ENCODE data around the gene DNM1.
"Not testable (repeated sequence)": the region's sequence is repeated elsewhere in the genome, so short reads cannot be mapped to it uniquely, and the experiment has no call there.

Gene DNM1

DNA sequence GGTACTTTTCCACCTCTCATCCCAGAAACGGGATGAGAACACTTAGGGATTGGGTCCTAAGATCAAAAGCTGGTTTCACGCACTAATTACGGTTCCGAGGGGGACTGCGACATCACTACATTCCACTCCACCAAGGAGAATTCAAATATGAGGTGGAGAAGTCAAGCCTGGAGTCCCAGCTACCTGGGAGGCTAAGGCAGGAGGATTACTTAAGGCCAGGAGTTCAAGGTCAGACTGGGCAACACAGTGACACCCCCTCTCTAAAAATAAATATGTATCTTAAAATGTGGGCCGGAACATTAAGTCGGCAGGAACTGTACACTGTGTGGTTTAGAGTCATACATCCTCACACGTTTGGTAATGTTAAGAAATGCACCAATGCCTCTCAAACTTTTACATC lies 71.1 kb downstream of the DNM1 start:
- in situ Hi-C loops (cut with MboI; ENCODE audit: low sequenced_read_pairs) = no loop called here

DNA sequence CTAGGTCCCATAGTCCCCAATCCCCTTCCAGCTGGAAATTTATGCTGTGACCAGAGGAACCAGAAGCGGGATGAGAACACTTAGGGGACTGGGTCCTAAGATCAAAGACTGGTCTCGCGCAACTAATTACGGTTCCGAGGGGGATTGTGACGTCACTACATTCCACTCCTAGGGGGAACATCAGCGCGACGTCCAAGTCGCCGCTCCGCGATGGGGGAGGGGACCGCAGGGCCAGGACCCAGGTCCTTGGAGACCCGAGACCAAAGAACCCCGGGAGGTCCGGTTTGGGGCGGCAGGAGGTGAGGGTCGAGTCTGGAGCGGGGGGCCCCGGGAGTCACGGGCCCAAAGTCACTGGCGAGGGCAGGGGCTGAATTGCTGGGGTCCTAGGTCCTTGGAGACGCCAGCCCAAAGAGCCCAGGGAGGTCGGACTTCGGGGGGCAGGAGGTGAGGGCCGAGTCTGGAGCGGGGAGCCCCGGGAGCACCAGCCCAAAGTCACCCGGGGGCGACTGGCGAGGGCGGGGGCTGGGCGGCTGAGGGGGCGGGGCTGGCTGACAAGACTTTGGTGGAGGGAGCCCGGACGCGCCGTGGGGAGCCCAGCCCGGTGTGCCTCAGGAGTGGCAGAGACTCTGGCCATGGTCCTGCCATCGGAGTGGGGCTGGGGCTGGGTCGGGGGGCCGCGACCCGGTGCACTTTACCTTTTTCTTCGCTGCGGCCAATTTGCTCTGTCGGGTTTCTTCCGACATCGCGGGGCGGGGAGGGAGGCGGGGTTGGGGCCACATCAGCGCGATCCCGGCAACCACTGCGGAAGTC lies 72.2 kb downstream of the DNM1 start, which contains the start of gene GOLGA2:
Gene GOLGA2 (minus strand): TSS at position 810 of the 810 bp plus-strand sequence. CDS start 31 bp downstream, at position 779.
- in situ Hi-C loops (cut with MboI; ENCODE audit: low sequenced_read_pairs) = no loop called here

DNA sequence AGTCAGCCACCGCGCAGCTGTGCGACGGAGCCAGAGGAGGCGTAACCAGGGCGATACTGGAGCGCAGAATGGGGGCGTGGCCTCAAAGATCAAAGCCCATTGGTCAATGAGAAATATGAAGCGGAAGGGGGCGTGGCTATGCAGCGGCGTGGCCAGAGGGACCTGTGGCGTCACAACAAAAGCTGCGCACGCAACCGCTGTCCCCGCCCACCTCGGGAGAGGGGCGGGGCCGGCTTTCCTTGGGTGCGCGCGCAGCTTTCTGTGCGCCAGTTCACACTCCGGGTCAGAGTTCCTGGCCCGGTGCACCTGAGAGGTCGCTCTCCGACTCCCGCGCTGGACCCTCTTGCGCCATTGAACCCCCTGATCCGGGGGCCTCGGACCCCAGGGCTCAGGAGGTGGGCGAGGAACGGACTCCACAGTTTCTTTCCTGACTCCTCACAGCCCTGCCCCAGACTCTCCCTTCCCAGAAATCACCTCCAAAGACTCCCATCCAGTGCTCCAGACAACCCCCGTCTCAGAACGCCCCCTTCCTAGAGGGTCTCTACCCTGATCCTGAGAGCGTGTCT lies 72.9 kb downstream of the DNM1 start, which contains the start of gene SWI5:
Gene SWI5 (plus strand): TSS at position 269 of the 566 bp plus-strand sequence.
- in situ Hi-C loops (cut with MboI; ENCODE audit: low sequenced_read_pairs) = no loop called here

DNA sequence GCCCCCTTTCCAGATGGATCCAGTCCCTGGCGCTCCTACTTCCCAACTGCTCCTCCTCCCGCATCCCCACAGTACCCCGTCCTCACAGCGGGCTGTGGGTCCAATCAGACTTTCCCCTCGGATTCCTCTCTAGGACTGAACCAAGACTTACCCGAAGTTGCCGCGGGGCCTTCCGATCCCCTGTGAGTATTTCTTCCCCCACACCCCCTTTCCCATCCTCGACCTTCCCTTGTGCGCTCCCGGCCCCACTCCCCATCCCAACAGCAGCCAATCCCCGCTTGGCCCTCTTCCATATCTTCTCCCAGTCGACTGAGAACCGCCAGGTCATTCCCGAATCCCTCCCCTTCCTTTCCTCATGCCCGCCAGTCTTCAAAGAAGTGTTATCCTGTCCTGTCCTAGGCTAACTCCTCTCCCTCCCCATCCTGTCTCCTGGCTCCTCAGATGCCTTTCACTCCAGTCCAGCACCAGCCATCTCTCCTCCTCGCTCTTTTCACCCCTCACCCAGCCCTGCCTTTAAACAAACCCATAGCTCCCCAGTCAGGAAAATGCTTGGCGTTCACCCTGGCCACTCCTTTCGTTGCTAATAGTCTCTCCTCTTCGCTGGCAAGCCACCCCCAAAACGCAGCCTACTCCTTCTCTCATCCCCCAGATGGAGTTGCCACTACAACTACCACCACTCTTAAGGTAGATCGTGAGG lies 73.5 kb downstream of the DNM1 start:
- in situ Hi-C loops (cut with MboI; ENCODE audit: low sequenced_read_pairs) = no loop called here

DNA sequence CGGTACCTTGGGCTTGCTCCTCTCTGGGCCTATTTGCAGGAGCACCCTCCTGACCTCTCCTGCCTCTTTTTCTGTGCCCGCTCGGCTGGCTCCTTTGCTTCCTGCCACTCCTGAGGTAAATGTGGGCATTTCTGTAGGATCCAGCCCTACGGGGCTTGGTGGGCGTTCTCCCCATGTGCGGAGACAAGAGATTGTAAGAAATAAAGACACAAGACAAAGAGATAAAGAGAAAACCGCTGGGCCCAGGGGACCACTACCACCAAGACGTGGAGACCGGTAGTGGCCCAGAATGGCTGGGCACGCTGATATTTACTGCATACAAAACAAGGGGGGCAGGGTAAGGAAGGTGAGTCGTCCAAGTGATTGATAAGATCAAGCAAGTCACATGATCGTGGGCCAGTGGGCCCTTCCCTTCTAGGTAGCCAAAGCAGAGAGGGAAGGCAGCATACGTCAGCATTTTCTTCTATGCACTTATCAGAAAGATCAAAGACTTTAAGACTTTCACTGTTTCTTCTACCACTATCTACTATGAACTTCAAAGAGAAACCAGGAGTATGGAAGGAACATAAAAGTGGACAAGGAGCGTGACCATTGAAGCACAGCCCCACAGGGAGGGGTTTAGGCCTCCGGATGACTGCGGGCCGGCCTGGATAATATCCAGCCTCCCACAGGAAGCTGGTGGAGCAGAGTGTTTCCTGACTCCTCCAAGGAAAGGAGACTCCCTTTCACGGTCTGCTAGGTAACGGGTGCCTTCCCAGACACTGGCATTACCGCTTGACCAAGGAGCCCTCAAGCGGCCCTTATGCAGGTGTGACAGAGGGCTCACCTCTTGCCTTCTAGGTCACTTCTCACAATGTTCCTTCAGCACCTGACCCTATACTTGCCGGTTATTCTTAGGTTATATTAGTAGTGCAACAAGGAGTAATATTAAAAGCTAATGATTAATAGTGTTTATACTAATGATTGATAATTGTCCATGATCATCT lies 76.2 kb downstream of the DNM1 start:
- in situ Hi-C loops (cut with MboI; ENCODE audit: low sequenced_read_pairs) = not testable (repeated sequence)

DNA sequence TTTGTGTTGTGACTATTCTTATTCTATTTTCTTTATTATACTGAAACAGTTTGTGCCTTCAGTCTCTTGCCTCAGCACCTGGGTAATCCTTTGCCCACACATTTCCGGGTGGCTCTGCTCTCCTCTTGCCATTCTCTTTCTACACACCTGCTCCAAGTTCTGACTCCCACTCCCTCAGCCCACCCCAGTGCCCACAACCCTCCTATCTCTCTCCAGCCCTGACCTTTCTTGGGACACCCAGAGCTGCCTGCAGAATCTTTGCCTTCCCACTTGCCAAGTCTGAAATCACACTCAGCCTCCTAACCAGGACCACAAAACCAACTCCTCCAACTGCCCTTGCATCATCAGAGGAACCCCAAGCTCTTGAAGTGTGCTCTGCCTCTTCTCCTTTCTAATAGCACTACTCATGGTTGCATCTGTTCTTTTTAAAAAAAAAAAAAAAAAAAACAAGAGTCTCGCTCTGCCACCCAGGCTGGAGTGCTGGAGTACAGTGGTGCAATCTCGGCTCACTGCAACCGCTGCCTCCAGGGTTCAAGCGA lies 77.0 kb downstream of the DNM1 start:
- in situ Hi-C loops (cut with MboI; ENCODE audit: low sequenced_read_pairs) = no loop called here

DNA sequence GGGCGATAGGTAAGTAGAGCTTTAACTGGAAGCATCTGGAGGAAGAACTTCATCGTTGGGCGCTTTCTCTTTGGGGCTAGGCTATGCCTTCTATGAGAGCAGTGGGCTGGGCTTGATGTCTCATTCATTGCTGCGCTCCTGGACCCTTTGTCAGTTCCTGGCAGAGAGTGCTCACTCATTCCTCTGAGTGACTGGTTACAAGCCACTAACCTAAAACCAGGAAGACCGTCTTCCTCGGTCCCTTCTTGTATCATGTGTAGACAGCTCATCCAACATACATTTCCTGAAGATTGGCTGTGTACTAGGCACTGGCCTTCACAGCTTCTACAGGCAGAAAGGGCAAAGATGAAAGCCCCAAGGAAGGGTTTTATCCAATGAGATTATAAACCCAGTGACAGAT lies 79.3 kb downstream of the DNM1 start:
- in situ Hi-C loops (cut with MboI; ENCODE audit: low sequenced_read_pairs) = no loop called here

DNA sequence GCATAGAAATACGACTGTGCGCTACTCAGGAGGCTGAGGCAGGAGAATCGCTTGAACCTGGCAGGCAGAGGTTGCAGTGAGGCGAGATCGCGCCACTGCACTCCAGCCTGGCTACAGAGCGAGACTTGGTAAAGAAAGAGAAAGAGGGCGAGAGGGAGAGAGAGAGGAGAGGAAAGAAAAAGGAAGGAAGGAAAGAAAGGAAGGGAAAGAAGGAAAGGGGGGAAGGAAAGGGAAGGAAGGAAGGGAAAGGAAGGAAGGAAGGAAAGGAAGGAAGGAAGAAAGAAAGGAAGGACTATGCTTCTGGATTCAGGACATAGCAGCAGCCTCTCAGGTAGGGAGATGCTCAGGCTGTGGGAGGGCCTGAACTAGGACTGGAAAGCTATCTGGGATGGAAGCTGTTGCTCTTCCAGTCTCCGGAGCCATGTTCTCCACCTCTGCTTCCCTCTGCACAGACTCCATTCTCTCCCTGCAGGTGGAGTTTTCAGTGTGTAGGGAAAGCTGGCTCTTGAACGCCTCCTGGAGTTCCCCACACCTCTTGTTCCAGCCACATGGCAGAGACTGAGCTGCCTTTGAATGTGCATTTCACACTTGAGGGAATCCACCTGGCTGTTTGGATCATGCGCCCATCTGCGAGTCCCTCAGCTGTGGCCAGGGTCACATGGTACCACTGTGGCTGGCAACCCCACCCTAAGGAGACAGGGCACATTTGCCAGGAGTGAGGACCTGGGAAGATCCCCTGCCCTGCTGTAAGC lies 82.0 kb downstream of the DNM1 start:
- in situ Hi-C loops (cut with MboI; ENCODE audit: low sequenced_read_pairs) = no loop called here

DNA sequence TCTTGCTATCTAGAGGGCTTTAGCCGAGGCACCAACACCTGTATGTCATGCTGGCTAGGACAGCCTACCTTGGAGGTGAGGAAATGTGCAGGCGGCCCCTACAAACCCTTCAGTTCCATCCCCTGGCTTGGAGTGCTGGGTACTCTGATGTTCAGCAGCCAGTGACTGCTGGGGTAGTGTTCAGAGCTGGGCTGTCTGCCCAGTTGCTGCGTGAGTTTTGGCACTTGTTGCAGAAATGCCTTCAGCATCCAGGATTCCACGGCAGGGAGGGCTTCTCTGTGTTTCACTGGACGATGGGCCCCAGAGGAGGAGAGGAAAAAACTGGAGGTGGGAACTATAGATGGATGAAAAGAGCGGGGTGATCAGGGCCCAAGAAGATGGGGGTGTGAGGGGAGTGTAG lies 83.3 kb downstream of the DNM1 start:
- in situ Hi-C loops (cut with MboI; ENCODE audit: low sequenced_read_pairs) = no loop called here

DNA sequence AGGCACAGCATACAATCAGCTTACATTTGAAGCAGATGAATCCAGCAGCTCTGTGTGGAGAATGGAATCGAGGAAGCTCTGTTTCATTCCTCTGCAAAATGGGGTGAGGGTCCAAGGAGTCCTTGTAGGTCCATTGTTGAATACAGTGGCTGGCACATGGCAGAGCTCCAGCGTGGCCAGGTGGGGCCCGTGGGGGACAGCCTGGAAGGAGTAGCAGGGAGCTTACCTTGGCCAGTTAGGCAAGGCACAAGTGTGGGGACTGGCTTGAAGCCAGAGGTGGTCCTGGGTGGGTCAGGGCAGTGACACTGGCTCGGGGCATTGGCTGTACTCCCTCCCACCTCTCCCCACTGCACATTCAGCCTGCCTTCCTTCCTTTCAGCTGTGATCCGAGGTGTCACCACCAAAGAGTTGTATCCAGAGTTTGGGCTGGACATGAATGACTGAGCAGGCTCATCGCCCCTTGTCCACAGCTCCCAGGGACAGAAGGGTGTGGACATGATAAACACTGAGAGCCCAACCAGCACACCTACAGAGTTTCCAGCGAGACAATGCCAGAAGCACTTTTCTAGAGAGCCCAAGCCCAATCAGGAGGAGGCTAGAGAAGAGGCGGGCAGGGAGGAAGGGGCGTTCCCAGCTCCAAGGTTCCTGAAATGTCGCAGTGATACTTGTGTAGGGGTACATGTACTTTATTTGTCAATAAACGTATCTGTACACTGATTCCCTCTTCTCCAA lies 85.3 kb downstream of the DNM1 start:
- in situ Hi-C loops (cut with MboI; ENCODE audit: low sequenced_read_pairs) = no loop called here

DNA sequence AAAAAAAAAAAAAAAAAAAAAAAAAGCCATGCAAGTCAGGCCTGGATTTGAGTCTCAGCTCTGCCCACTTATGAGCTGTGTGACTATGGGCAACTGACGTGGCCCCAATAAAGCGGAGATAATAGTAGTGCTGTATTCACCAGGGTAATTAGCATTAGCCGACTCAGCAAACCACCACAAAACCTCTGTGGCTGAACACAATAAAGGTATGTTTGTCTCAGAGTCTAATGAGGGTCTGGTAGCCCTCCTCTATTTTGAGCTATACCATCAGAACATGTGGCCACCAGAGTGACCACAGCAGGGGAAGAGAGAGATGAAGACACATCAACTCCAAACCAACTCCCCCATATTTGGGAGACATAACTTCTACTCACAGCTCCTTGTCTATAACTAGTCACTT lies 88.8 kb downstream of the DNM1 start:
- in situ Hi-C loops (cut with MboI; ENCODE audit: low sequenced_read_pairs) = loop anchor here (10.0 kb wide), 1 partner anchor 123 kb away; no protein-coding TSS in a partner anchor

DNA sequence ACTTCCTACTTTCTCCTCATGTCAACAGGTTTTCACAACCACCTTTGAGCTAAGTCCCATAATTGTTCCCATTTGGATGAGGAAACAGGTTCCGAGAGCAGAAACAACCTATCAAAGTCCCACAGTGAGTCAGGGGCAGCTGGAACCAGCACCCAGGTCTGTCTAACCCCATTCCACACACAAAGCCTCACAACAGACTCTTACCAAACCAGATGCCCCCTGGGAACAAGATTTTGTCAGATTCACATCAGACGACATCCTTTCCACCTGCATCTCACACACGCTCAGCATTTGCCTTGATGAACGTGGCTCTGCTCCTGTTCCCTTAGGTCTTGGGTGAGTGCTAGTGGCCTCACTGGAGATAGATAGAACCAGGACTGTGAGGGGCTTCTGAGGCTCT lies 89.9 kb downstream of the DNM1 start:
- in situ Hi-C loops (cut with MboI; ENCODE audit: low sequenced_read_pairs) = loop anchor here (10.0 kb wide), 1 partner anchor 122 kb away; no protein-coding TSS in a partner anchor

DNA sequence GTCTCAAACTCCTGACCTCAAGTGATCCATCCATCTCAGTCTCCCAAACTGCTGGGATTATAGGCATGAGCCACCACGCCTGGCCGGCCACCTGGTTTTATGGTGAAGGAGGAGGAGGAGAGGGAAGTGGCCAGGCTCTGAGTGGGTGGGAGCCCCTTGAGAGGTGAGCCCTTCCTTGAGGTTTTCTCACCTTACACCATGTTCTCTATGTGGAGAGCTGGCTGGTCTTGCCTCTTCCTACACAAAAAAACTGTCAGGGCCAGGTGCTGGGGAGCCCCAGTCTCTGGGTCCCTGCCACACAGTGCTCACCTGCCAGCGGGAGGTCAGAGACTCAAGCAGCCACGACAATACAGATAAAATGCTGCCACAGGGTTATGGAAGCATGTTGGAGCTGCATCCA lies 91.0 kb downstream of the DNM1 start:
- in situ Hi-C loops (cut with MboI; ENCODE audit: low sequenced_read_pairs) = loop anchor here (10.0 kb wide), 1 partner anchor 121 kb away; no protein-coding TSS in a partner anchor

DNA sequence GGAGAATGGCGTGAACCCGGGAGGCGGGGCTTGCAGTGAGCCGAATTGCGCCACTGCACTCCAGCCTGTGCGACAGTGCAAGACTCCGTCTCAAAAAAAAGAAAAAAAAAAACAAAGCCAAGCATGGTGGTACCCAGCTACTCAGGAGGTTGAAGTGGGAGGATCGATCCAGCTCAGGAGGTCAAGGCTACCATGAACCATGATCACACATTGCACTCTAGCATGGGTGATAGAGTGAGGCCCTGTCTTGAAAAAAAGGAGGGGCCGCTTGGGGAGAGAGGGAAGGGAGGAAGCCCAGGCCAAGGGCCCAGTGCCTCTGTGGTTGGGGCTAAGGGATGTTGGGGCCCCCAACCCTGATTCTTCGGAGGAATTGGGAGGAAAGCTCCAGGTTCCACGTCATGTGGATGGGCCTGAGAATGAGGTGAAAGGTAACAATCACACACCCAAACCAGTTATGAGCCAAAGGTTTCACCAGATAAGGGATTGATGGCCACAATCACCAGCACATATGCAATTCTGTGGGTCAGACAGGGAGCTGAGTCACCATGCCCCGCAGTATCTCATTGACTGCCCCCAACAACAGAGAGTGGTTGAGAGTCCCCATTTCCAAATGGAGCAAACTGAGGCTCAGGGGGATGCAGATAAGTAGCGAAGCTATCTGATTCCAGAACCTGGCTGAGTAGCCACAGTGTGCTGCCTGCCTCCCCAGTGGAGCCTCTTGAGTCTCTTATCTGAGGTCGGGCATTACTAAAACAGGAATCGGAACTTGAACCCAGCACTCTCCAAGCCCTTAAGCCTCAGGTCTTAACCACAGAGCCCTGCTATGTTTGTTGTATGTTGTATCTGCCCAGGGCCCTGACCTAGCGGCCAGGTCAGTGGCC lies 93.4 kb downstream of the DNM1 start:
- in situ Hi-C loops (cut with MboI; ENCODE audit: low sequenced_read_pairs) = loop anchor here (10.0 kb wide), 1 partner anchor 118 kb away; no protein-coding TSS in a partner anchor

DNA sequence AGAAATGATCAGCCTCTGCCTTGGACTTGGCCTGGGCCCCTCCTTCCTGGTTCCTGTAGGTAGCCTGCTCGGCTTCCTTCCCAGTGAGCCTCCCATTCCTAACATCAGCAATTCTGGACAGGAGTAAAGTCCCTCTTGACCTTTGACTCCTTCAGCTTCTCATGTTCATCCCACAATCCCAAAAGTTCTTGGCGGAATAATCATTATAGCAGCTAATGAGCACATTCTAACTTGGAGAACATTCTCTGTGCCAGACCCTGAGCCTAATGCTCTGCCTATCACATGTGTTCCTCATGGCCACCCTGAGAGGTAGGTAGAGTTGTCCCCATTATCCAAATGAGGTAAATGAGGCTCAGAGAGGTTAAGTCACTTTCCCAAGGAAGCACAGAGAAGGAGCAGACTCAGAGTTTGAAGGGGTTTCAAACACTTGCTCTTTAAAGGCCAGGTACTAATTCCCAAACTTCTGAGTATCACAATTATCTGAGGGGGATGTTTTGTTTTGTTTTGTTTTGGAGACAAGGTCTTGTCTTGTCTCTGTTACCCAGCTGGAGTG lies 94.1 kb downstream of the DNM1 start:
- in situ Hi-C loops (cut with MboI; ENCODE audit: low sequenced_read_pairs) = loop anchor here (10.0 kb wide), 1 partner anchor 118 kb away; no protein-coding TSS in a partner anchor

DNA sequence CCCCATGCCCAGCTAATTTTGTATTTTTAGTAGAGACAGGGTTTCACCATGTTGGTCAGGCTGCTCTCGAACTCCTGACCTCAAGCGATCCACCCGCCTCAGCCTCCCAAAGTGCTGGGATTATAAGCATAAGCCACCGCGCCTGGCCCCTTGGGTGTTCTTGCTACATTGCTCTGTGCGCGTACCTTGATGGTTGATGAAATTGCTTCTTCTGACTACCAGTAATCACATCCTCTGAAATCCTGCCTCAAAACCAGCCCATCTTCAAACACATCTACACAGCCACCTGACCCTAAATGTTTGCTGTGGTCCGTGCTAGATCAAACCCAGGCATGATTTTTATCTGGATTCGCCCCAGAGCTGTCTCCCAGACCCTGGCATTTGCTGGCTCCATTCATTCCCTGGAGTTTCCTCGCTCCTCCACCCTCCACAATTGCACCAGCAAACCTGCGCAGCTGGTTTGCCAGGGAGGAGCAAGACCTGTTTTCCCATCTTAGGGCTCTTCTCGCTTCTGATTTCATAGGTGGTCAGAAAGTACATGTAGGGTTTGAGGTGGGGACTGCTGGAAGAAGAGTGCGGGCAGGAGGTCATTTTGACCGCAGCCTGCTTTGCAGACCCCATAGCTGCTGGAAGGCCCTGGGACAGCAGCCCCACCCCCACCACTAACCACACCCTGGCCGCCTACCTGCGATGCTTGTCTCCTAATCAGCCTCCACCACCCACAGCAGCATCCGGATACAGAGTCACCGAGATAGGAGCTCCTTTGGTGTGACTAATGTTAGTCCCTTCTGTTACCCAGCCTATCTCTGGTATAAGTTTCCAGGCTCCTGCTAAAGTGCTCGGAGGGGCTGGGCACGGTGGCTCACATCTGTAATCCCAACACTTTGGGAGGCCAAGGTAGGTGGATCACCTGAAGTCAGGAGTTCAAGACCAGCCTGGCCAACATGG lies 95.6 kb downstream of the DNM1 start:
- in situ Hi-C loops (cut with MboI; ENCODE audit: low sequenced_read_pairs) = loop anchor here (10.0 kb wide), 1 partner anchor 116 kb away; no protein-coding TSS in a partner anchor
